PFSK-1 (cell line): ENCODE measurements around the gene MNX1.

ENCODE experiments used
- POLR2AphosphoS5 ChIP-seq: IDR thresholded peaks from 2 replicates; pipeline ENCODE4 v1.6.1; 2012; ENCODE audit warnings: low read depth, mild to moderate bottlenecking, control low read depth, low read length, moderate library complexity
- REST ChIP-seq, 2 experiments: IDR thresholded peaks; 2 replicates each; pipeline versions ENCODE4 v1.6.1 to v1.8.0; 2011 to 2012; ENCODE audit warnings: low read depth in 2 of 2, low read length in 2 of 2, control low read depth in 1 of 2, inconsistent platforms in 1 of 2, mild to moderate bottlenecking in 1 of 2, moderate library complexity in 1 of 2; ENCODE audit not compliant: insufficient read depth in 1 of 2

GRCh38 chr7:156954941-156955340 is 55.5 kb downstream of the MNX1 start:
- no peak for TF ChIP-seq POLR2AphosphoS5
- no peak for TF ChIP-seq REST (IDR thresholded peaks at IDR 0.05; ENCODE audit: insufficient read depth in 1 of 2, low read depth in 2 of 2, low read length in 2 of 2)
